ENCODE data around the gene MRPL20. TPM values are rescaled to one million over a fixed set of nuclear protein-coding genes. Genes with fewer than 3 reads are reported as not detected.
A peak's percentile ranks its signal among the peaks of the same experiment; 100 is the strongest.

The MRPL20 gene
- polyA plus RNA-seq, 1 of the 3 experiments (the other 2 are of a cell fraction) = 210 TPM

GRCh38 chr1:1402072-1402900, 4.8 kb downstream of the MRPL20 start:
- no peak overlapping the region for H2AFZ ChIP-seq (ENCODE audit: low read depth)
- ChIA-PET CTCF (interaction anchor here (0.6 to 1.9 kb wide), 7 partner anchors 11 to 103 kb away, joined by 3 to 8 read pairs (median 4); partner anchors contain the start of gene AURKAIP1), POLR2A (interaction anchor here (1.1 to 1.3 kb wide), 3 partner anchors 27 to 137 kb away, joined by 3 read pairs; partner anchors contain the start of gene AURKAIP1)
- H3K4me3 ChIP-seq (ENCODE audit: low read depth in 2 of 2, low read length in 1 of 2) = peak overlapping the region in 1 of 2 experiments; percentile 16; a peak in 1 of 4 replicates
- no peak overlapping the region for H3K4me2 ChIP-seq
- TF ChIP-seq CTCF (IDR thresholded peaks at IDR 0.05) (peak; percentile 70), CHD2 (IDR thresholded peaks at IDR 0.05; ENCODE audit: low read length, partially characterized antibody) (peak; percentile 75), SMC3 (IDR thresholded peaks at IDR 0.05; ENCODE audit: low read depth, low read length) (peak; percentile 24; the same call in 1 of the 2 replicates), ELF1 (IDR thresholded peaks at IDR 0.05) (no peak)
- peak; percentile 63 for DNase-seq
- H4K20me1 ChIP-seq (ENCODE audit: insufficient read depth) = no peaks in the 10 kb centered on the region
- H3K9ac ChIP-seq = no peak overlapping the region
- no peaks in the 10 kb centered on the region for H3K9me2 ChIP-seq
- no peaks in the 10 kb centered on the region for H3K27me3 ChIP-seq (ENCODE audit: insufficient read depth)
- 82% methylated on average over 19 of the region's 20 CpGs for WGBS (ENCODE audit: low lambda C conversion rate)
- peaks cover 89% of the 10 kb centered on the region for H3K79me2 ChIP-seq (ENCODE audit: insufficient read depth)
- no peaks in the 10 kb centered on the region for H3K9me3 ChIP-seq
- H3K36me3 ChIP-seq (replicated peaks in 1 of 2; ENCODE audit: control insufficient read depth in 1 of 2, insufficient read depth in 2 of 2, low read length in 1 of 2) = peaks cover 24 to 35% of the 10 kb centered on the region in 2 experiments
- peak overlapping the region in 1 of 2 experiments; percentile 27; a peak in 1 of 4 replicates for H3K27ac ChIP-seq (ENCODE audit: low read depth in 2 of 2, low read length in 1 of 2)
- peaks cover 12 to 34% of the 10 kb centered on the region in 2 experiments; a peak in 3 of 4 replicates for H3K4me1 ChIP-seq (ENCODE audit: control insufficient read depth in 1 of 2, insufficient read depth in 2 of 2, low read depth in 1 of 2, low read length in 1 of 2)
- H3F3A ChIP-seq (replicated peaks; ENCODE audit: insufficient read depth) = peaks cover 30% of the 10 kb centered on the region

GRCh38 chr1:1401457-1402010, 5.6 kb downstream of the MRPL20 start:
- Histone ChIP-seq H3F3A (replicated peaks; ENCODE audit: insufficient read depth) (peaks cover 30% of the 10 kb centered on the region), H2AFZ (ENCODE audit: low read depth) (no peak overlapping the region), H3K4me1 (ENCODE audit: control insufficient read depth in 1 of 2, insufficient read depth in 2 of 2, low read depth in 1 of 2, low read length in 1 of 2) (peaks cover 12 to 34% of the 10 kb centered on the region in 2 experiments; a peak in 3 of 4 replicates), H3K4me3 (ENCODE audit: low read depth in 2 of 2, low read length in 1 of 2) (peak overlapping the region in 1 of 2 experiments; percentile 16; a peak in 1 of 4 replicates), H3K9me3 (no peaks in the 10 kb centered on the region), H3K4me2 (no peak overlapping the region), H3K36me3 (replicated peaks in 1 of 2; ENCODE audit: control insufficient read depth in 1 of 2, insufficient read depth in 2 of 2, low read length in 1 of 2) (peaks cover 28 to 36% of the 10 kb centered on the region in 2 experiments), H3K79me2 (ENCODE audit: insufficient read depth) (peaks cover 89% of the 10 kb centered on the region), H4K20me1 (ENCODE audit: insufficient read depth) (no peaks in the 10 kb centered on the region), H3K27ac (ENCODE audit: low read depth in 2 of 2, low read length in 1 of 2) (peak overlapping the region in 1 of 2 experiments; percentile 27; a peak in 1 of 4 replicates), H3K9me2 (no peaks in the 10 kb centered on the region), H3K9ac (no peak overlapping the region), H3K27me3 (ENCODE audit: insufficient read depth) (no peaks in the 10 kb centered on the region)
- CTCF ChIA-PET = interaction anchor here (0.6 to 1.9 kb wide), 7 partner anchors 10 to 27 kb away, joined by 3 to 8 read pairs (median 4); partner anchors contain the start of gene AURKAIP1
- WGBS (ENCODE audit: low lambda C conversion rate) = 80% methylated on average over 6 of the region's 7 CpGs
- no peak for DNase-seq
- POLR2A ChIA-PET = interaction anchor here (1.3 kb wide), 2 partner anchors 26 to 138 kb away, joined by 3 read pairs; partner anchors contain the start of gene AURKAIP1
- TF ChIP-seq MAX (IDR thresholded peaks at IDR 0.05; ENCODE audit: low read depth) (no peak), PBX3 (IDR thresholded peaks at IDR 0.05) (no peak), USF2 (IDR thresholded peaks at IDR 0.05; ENCODE audit: borderline replicate concordance, low read depth, low read length) (no peak), USF1 (IDR thresholded peaks at IDR 0.05; ENCODE audit: borderline replicate concordance, low read depth) (no peak), REST (IDR thresholded peaks at IDR 0.05; ENCODE audit: low read depth, low read length) (no peak), POLR2AphosphoS5 (IDR thresholded peaks at IDR 0.05; ENCODE audit: low read depth, low read length) (no peak; the same call in none of the 2 replicates), GATA2 (CRISPR knock-in tag; IDR thresholded peaks at IDR 0.05) (no peak), MXI1 (IDR thresholded peaks at IDR 0.05; ENCODE audit: low read depth, low read length) (no peak), RAD21 (IDR thresholded peaks at IDR 0.05; ENCODE audit: low read length) (no peak)

All from SK-N-SH (cell line).